ENCODE results near the gene MEX3B.

Gene MEX3B

DNA sequence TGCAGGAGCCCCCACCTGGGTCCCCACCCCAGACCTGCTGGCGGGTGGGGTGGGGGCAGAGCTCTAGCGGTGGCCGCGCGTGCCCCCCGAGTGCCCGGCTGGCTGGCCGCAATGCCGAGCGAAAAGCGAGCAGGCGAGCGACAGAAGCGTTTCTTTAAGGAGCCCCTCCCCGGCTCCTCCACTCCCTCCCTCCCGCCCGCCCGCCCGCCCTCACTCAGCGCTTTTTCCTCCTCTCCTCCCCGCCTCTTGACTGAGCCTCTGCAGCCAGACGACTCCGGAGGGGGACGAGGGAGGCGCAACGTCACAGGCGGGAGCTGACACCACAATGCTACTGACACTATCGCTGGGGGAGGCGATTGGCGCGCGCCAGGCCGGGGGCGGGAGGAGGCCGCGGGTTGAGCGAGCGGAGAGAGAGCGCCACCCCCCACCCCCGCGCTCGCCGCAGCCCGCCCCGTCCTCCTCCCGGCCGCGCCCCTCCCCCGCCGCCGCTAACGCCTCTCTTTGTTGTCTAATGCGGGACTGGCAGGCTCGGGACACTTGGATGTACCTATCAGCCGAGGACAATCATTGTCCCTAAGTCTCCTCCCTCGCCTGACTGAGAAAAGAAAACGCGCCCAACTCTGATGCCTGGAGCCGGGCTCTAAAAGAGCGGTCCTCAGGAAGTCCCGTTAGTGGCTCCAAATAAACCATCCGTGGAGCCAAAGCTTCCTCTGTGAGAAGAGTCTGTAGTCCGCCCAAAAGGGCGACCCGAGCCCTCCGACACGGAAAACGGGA lies at the start of gene MEX3B:
Gene MEX3B (minus strand): TSS at position 127 of the 774 bp plus-strand sequence. CDS start 313 bp downstream, outside the sequence.
- peak; percentile 88 for DNase-seq

DNA sequence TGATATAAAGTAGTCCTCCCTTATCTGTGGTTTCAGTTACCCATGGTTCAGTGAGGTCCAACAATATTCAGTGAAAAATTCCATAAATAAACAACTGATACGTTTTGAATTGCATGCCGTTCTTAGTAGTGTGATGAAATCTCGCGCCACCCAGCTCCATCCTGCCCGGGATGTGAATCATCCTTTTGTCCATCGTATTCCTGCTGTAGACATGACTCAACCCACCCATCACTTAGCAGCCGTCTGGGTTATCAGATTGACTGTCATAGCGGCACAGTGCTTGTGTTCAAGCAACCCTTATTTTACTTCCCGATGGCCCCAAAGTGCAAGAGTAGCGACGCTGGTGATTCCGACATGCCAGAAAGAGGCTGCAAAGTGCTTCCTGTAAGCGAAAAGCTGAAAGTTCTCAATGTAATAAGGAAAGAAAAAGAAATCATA lies 48.0 kb upstream of the MEX3B start:
- peak; percentile 11 for DNase-seq

DNA sequence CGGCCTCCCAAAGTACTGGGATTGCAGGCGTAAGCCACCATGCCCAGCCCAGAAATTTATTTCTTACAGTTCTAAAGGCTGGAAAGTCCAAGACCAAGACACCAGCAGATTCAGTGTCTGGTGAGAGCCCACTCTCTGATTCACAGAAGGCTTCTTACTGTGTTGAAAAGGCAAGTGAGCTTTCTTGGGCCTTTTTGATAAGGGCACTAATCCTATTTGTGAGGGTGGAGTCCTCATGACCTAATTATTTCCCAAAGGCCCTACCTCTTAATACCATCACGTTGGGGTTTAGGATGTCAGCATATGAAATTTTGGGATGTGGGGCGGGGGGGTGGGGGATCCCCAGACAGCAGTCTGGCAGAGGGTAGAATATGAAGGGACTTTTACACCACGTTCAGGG lies 47.5 kb upstream of the MEX3B start:
- no peak for DNase-seq

DNA sequence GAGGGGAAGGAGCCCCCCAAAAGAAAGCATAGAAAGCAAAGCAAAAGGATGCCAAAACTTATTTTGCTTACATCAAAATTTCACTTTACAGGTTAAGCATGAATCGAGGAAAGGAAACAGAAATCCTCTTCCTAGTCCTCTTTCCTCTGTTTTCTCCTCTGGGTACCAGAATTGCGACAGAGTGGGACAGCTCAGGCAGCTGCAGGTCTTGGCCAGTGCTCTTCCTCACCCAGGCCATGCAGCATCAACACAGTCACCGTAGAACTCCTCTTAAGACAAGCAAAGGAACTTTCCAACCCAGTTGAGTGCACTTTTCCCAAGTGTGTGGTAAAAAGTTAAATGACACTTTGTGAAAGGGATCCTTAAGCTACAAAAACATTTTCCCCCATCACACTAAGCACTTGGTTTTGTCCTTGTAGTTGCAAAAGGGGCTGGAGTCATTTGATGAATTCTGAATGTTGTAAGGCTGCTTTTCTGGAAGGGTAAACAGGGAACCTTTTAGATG lies 45.9 kb upstream of the MEX3B start:
- no peak for DNase-seq

DNA sequence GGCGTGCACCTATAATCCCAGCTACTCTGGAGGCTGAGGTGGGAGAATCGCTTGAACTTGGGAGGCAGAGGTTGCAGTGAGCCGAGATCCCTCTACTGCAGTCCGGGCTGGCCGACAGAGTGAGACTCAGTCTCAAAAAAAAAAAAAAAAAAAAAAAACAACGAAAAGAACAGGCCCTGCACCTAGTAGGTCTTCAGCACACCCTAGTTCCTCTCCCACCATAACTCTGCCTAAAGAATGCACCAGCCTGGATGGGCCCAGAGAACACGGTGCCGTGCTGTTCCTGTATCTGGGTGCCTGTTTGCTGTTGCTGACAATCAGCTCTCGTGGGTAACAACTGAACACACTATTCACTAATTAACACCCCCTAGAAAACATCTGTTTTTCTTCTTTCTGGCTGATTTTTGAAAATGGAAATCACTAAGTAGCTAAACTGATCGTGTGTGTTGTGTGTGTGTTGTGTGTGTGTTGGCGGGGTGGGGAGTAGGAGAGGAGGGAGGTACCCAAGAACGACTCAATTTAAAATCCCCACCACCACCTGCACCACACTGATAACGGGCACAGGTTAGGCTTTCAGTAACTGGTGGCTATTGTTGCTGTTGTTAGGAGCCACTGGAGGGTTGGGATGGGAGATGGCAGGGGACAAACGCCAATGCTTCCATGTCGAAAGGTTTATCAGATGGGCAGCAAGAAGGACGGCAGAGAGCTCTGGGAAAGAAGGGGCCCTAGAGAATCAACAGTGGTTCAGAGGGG lies 40.6 kb upstream of the MEX3B start:
- DNase-seq, result no peak

DNA sequence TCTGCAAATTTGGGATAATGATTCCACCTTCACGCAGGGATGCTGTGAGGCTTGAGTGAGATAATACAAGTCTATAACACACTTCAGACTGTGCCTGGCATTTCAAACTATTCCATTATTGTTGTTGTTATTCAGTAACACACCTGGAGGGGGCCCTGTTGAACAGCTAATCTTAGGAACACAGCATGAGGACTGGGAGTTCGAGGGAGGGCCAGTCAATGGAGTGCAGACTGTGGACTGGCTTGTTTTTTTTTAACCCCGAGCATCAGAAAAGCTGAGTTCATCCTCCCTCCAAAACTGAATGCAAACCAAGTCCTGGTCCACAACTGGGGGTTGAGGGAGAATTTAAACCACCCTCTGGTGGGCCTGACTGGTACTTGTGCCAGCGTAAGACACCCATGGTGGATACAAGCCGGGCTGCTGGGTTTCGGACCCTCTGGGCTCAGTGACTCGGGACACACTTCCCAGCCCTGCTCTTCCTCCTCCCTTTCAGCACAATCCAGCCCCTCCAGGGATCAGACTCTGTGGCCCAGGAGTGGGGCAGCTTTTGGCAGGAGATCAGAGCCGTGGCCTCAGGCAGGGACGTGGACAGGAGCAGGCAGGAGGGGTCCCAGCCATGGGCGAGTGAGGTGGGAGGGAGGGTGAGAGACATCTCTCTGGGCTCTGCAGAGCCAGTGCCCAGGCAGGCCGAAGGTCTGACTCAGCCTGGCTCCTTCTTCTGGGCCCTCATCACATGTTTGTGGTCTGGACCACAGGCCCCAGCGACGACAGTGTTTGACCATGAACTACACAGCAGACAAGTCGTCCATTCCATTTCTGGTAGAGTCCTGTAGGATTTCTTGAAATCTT lies 36.3 kb upstream of the MEX3B start:
- DNase-seq, result no peak

DNA sequence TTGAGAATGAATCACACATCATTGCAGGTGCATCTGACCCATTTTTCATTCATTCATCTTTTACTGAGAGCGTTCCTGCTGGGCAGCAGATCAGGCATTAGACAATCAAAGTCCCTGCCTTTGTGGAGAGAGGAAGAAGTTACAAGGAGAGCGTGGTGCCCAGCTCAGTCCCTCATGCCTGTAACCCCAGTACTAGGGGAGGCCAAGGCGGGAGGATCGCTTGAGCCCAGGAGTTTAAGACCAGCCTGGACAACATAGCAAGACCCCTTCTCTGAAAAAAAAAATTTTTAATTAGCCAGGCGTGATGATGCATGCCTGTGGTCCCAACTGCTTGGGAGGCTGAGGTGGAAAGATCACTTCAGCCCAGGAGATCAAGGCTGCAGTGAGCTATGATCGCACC lies 35.0 kb upstream of the MEX3B start:
- DNase-seq, result no peak

DNA sequence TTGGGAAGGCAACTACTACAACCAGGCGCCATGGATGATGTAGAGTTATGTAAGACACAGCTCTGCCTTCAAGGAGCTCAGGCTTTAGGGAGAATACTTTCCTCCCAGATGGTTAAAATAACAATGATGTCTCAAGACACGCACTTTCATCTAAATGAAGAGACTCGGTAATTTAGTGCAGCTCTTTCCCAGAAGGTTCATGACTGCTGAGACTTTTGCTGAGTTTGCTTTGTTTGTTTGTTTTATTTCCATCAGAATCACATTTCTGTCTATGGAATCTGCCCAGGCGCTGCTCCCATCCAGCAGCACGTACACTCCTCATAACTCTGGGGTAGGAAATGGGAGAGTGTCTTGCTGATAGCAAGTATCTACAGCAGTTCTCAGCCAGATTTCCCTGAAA lies 33.9 kb upstream of the MEX3B start:
- no peak for DNase-seq

DNA sequence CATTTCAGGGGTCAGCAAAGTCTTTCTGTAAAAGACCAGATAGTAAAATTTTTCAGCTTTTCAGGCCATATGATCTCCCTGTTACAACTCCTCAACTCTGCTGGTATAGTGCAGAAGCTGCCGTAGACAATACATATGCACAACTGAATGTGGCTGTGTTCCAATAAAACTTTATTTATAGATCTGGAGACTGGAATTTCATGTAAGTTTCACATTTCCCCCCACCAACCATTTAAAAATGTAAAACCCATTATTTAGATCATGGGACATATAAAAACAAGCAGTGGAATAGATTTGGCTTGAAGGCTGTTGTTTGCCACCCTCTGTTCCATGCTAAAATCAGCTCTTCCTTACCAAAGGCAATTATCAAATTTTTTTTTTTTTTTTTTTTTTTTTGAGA lies 28.8 kb upstream of the MEX3B start:
- DNase-seq, result no peak

DNA sequence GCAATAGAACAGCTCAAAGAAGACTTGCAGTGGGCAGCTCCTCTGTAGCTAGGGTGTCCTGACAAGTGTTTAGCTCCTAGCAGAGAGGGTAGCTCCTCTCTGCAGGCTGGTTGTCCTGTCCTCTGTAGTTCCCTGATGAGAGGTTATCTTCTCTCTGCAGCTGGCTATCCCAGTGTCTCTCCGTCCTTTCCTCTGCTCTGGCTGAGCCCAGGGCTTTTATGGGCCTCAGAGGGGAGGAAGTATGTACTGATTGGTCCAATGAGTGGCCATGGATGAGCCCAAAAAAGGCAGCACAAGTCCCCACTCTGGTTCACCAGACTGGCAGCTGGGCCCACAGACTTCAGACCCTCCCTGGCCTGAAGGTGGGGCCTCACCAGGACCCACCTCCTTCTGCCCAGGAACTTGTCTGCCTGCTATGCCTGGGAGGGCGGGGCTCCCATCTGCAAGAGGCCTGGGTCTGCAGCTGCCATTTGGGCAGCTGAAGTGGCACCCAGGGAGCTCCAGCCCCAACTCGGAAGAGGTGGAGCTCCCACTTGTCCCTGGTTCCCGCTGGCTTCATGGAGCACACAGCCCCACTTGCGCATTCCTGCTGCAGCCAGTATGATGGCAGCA lies 27.2 kb upstream of the MEX3B start:
- DNase-seq, result no peak

DNA sequence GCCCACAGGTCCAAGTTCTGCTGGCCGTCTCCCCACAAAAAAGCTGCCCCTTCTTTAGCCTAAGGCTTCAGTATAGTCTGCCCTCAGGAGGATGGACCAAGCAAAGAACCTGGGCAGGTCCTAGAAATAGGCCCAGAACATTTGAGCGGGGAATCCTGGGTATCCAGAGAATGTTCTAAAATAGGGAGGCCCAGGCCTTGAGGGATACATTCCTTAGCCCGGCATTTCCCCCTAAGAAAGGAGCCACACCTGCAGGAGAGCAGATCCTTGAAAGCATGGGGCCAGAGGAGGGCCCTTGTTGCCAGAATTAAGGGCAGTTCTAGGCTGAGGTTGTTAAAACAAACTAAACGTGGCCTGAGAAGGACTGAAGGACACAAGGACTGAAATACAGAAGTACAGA lies 20.6 kb upstream of the MEX3B start:
- DNase-seq, result no peak

DNA sequence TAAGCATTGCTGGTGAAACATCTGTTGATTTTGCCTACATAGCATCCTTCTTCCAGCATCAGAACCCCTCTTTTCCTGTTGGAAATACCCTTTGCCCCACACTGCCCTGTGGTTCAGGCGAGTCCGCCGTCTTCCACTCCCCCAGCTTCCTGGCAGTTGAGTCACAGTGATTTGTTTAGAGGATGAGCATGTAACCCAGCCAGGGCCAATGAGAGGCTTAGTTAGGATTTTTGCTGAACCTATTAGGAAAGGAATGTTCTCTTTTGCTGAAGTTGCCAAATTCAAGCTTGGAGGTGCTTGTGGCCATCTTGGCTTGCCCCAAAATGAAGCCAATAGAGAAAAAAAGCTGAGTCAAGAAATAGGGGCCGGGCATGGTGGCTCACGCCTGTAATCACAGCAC lies 19.0 kb upstream of the MEX3B start:
- no peak for DNase-seq

DNA sequence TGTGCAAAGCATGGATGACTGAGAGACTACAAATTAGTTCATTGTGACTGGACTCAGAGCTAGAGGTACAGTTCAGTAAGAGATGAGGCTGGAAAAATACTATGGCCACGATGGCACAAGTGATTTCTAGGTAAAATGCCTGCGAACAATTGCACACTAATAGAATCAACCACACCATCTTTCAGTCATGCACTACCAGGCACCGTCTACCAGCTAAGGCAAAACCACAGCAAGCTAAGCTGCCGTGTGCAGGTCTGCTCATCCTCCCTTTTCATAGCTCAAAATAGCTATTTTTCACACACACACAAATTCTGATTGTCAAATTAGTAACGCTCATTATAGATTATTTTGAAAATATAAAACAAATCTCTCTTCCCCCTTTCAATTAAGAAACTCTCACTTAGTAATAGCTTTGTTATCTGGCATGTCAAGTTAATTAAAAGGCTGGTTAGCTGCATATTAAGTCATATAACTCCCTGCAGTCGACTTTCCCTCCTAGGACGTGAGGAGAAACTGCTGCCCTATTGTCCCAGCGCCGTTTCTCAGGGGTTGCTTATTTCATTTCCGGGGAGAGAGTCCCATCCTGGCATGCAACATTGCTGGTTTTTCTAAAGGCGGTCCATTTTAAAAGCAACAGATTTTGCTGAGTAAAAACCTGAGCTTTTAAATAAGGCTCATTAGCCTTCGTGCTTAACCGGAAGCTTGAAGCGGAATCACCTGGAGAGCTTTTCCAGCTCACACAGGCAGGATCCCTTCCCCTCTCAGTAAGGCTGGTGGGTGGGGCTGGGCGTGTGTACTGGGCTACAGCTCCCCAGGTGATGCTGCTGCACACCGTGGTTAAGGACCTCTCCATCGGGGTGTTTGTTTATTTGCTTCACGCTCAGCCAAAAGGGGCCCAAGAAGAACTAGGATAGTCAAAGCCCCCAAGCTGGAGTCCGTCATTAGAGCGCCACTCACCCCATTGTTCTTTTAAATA lies 16.9 kb upstream of the MEX3B start:
- no peak for DNase-seq

DNA sequence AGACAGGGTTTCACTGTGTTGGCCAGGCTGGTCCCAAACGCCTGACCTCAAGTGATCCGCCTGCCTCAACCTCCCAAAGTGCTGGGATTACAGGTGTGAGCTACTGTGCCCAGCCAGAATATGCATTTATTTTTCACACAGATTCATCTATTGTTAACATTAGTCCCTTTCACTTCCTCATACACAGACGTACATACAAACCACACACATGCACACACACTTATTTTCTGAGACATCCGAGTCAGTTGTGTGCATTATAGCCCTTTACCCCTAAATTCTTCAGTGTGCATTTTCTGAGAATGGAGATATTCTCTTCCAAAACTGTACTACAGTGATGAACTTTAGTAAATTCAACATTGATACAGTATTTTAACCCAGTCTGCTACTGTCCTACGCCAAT lies 15.0 kb upstream of the MEX3B start:
- DNase-seq, result no peak

DNA sequence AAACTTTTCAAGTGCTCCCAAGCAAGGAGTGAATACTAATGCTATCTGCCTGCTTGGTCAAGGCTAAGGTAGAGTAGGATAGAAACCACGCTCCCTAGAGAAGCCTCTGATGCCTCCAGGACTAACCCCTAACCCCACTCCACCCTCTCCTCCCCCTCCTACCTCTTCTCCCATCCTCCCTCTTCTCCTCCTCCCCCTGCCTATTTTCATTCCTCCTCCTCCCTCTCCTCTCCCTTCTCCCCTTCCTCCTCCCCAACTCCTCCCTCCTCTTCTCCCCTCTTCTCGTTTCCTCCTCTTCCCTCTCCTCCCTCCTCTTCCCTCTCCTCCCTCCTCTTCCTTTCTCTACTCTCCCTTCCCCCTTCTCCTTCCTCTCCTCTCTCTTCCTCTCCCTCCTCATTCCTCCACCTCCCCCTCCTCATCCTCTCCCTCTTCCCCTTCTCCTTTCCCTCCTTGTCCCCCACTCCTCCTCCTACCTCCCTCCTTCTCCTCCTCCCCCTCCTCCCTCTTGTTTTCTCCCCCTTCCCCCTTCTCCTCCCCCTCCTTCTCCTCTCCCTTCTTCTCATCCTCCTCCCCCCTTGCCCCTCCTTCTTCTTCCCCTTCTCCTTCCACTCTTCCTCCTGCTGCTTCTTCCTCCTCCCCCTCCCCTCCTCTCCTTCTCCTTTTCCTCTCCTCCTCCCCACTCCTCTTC lies 12.8 kb upstream of the MEX3B start:
- DNase-seq, result no peak

DNA sequence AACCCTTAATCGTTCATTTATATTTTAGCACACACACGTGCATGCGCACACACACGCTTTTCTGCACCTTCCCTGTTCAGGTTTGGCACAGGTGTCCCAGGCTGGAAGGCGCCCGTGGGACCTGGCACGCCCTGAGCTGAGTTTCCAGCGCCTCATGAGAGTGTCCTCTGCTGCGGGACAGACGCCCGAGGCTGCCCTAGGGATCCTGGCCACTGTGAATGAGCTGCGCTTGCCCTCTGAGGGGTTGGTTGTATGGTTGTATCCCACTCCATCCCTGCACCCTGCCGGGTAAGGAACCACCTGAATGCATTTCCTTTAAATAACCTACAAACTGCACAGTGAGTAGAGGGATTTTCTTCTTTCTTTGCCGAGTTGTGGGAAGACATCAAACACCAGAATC lies 12.2 kb upstream of the MEX3B start:
- DNase-seq, result no peak

DNA sequence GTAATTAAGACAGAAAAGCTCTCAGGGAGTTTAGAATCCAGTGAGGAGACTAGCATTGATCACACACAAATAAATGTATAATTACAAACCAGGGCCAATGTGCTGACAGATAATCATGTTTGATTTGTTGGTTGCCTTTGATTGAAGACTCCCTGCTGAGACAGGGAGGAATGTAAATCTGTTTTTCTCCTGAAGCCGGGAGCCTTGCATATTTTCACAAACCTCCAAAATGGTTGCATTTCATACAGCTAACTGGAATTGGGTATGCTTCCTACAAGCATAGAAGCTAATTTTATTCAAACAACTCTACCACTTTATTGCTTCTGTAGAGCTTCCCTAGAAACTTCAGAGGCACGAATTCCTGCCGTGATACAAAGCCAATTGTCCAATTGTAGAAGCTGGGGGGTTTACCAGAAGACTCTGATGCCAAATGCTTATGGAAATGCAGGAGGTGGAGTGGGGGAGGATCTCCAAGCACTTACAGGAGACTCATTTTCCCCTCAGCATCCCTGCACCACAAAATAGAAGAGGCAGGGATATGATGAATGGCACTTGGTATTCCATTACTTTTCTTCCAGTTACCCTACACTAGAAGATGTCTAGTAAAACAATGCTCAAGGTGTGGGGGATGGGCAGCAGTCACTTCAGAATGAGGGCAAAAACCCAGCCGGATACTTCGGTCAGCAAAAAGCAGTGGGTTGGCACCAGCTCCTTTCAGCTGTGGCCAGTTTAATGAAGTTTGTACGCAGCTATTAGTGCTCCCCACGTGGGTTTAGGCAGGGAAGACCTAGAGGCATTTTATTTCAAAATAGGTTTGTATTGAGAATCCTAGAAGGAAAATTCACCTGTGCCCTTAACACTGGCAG lies 11.4 kb upstream of the MEX3B start:
- DNase-seq, result no peak

DNA sequence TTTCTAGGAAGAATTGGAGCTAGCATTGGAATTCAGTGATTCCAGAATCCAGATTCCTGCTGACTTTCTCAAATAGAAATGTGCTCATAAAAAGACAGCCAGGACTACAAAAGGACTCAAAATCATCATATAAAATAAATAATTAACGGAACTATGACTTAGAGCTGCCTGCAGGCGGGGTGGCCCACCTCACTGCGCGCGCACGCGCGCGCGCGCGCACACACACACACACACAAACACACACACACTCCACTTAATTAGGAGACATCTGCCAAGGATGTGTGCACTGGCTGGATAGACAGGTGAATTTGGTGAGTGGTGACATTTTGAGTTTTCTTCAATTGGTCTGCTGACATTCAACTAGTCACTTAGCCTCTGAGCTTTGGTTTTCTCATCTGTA lies 6.9 kb upstream of the MEX3B start:
- DNase-seq, result no peak

DNA sequence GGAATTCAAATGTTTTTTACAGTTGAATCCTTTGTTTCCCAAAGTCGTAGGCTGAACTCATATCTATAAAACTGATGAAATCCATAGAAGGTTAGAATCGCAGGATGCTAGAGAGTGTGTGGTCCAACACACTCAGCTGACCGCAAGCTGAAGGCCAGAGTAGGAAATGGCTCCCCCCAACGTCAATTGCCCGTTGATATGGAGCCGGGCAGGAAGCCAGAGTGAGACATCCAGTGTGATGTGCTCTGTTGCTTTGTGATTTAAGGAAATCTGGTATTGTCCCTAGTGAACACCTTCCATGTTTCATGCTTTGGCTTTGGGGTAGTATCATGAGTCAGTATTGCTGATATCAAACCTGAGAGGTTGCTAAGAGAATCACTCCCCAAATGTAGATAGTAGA lies 5.8 kb upstream of the MEX3B start:
- DNase-seq, result no peak

DNA sequence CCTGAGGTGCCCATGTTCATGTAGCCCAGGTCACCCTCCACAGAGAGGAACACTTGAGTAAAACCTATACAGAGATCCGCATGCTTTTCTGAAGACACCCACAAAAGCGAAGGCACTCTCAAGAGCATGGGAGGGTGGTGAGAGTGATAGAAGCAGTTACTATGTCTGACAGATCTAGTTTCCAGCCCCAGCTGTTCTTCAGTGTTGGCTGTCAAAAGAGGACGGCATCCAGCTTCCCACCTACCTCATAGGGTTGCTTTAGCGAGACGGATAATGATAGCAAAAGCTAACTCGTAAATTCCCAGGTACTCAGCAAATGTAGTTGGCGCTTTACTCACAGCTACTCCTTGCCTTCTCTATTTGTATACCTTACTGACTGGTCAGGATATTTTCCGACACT lies 3.0 kb upstream of the MEX3B start:
- no peak for DNase-seq
